GM10847 (cell line): ENCODE measurements around the gene ERP27.

ENCODE experiments used
- POLR2A ChIP-seq: IDR thresholded peaks from 2 replicates; pipeline ENCODE4 v1.6.1; 2011; ENCODE audit not compliant: insufficient read length; ENCODE audit errors: extremely low read depth

The ERP27 gene

GRCh38 chr12:14905269-14906004 is 32.9 kb downstream of the ERP27 start:
- TF ChIP-seq POLR2A, result no peak

GRCh38 chr12:14904854-14905253 is 33.5 kb downstream of the ERP27 start:
- no peak for TF ChIP-seq POLR2A

- TF ChIP-seq POLR2A, result no peak
Observed at GRCh38 chr12:14903386-14904098, 34.8 kb downstream of the ERP27 start.

GRCh38 chr12:14902465-14902864 is 35.9 kb downstream of the ERP27 start:
- no peak for TF ChIP-seq POLR2A

DNA sequence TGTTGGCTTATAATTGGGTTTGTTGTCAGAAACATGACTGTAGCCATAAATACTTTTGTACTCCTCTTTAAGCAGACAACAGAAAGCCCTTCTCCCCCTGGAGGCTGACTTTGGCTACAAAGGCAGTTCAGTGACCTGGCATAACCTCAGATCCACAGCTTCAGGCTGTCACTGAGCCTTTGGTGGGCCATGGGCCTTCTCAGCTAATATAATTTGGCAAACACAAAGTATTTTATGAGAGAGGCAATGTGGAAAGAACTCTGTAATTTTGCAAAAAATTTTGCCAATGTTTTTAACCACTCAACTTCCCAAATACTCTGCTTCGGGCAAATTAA is 37.1 kb downstream of the ERP27 start:
- TF ChIP-seq POLR2A, result no peak

- TF ChIP-seq POLR2A, result no peak
Observed at GRCh38 chr12:14900521-14901227, 37.7 kb downstream of the ERP27 start.

DNA sequence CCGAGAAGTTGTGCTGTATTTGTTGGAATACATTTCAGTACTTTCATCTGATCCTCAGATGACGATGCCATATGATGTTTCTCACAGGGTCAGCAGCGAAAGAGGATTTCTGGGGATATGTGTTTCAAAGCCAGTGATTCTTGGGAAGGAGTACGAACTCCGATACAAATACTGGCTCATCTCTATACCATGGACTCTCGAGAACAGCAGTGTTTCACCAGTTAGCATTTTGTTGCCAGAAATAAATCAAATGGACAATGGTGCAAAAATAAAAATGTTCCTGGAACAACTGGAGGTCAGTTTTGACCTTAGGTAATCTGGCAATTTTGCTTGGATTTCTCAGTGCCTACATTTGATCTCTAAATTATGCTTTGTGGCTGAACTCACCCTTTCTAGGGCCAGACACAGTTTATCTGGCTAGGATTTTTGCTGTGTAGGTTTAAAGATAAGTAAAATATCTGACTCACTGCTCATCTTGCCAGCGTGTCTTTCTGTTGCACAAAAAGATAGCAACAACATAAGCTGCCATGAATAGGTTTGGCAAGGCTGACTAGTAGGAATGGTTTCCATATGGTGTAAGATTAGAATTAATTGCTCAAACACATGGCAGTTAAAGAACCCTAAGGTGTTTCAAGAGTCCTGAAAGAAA is 41.7 kb downstream of the ERP27 start:
- TF ChIP-seq POLR2A, result no peak

GRCh38 chr12:14893506-14894250 is 44.7 kb downstream of the ERP27 start:
- TF ChIP-seq POLR2A, result no peak

- no peak for TF ChIP-seq POLR2A
Observed at GRCh38 chr12:14892726-14893505, 45.4 kb downstream of the ERP27 start.

- no peak for TF ChIP-seq POLR2A
Observed at GRCh38 chr12:14890701-14891100, 47.6 kb downstream of the ERP27 start.

- TF ChIP-seq POLR2A, result no peak
Observed at GRCh38 chr12:14886271-14886670, 52.1 kb downstream of the ERP27 start.

DNA sequence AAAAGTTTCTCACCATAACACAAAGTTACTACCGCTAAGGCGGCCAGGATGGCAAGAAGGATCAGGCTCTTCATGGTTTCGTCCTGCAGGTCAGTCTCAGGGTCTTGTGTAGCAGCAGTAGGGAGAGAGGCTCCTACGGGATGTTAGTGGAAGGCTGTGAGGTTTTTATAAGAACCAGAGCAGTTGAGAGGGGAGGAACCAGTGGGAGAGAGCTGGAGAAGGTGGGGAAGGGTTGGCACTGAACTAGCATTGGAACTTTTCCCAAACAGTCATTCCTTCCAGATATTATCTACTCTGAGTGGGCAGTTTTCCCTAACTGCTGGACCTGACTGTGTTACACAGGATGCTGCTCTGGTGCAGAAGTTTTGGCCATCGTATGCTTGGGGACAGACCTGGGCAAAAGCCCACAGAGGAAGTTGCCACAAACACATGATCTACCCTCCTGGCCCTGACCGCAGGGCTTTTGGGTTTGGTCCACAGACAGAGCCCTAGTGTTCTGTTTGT is 52.6 kb downstream of the ERP27 start, which contains the start of gene MGP:
TSS of gene MGP (minus strand) at position 137 of the 504 bp plus-strand sequence. CDS start at position 74, 63 bp downstream.
- no peak for TF ChIP-seq POLR2A

DNA sequence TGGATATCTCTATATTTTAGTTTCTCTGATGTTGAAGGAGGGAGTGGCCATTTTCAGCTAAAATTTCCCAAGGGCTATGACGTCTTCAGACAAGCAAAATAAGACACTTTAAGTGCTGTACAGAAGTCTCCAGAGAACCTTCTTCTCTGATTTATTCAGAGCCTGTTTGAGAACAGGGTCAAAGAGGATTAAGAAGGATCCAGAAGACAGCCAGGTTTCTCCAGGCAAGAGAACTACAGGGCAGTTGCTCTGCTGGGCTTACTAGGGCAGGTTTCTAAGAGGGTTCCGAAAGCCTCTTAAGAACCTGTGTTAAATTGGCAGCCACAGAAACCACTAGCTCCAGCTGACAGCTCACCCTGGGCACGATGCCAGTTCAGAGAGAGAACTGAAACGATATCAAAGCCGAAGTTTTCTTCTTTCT is 53.9 kb downstream of the ERP27 start:
- TF ChIP-seq POLR2A, result no peak

GRCh38 chr12:14883686-14884085 is 54.7 kb downstream of the ERP27 start:
- no peak for TF ChIP-seq POLR2A
